ENCODE results near the gene NATD1. TPM values are rescaled to one million over a fixed set of nuclear protein-coding genes. Genes with fewer than 3 reads are reported as not detected.
"Not testable (repeated sequence)": the region's sequence is repeated elsewhere in the genome, so short reads cannot be mapped to it uniquely, and the experiment has no call there.

NATD1 gene
- total RNA-seq, 1 donor from 2014 or later: 15.2 TPM

DNA sequence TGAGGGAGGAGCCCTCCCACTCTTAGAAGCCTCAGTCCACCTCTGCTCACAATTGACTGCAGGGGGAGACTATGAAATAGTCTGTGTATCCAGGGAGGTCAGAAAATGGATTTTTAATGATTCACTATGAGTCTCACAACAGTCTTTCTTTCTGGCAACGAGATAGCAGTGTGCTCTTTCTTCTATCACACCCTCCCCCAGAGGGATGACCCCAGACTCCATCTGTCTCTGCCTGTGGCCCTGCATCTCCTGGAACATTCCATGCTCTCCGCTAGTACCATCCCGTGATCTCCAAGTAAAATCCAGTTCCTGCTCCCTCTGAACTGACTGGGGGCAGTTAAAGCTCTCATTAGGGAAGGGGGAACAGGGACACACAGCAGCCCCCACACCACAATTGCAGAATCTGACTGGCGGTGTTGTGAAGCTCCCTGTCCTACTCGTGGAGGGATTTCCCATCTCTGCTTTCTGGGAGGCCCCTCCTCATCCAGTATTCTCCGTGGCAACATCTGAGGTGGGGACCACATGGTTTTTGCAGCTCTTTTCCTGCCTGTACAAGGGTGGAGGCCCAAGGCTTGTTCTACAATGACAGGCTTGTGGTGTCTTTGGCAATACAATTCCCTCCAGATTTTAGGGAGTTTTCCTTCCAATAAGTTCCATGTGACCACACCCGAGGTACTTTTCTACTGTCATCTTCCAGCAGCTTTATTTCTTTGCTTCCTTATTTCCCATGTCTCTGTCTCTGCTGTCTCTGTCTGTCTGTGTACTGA, 19.4 kb downstream of the NATD1 start:
- DNase-seq (ENCODE audit: low read depth): no peak
- TF ChIP-seq CTCF (IDR thresholded peaks at IDR 0.05; ENCODE audit: insufficient read depth, low read length, poor library complexity, severe bottlenecking): no peak
- H3K4me3 ChIP-seq (ENCODE audit: low read depth, low read length): no peak overlapping the region
- H3K36me3 ChIP-seq (ENCODE audit: control insufficient read depth, insufficient read depth, low read length): no peaks in the 10 kb centered on the region
- H3K27me3 ChIP-seq (ENCODE audit: control insufficient read depth, insufficient read depth, low read length): no peaks in the 10 kb centered on the region

GRCh38 chr17:21232033-21232749, 21.0 kb downstream of the NATD1 start:
- no peak for TF ChIP-seq CTCF (IDR thresholded peaks at IDR 0.05; ENCODE audit: insufficient read depth, low read length, poor library complexity, severe bottlenecking)
- no peak for DNase-seq (ENCODE audit: low read depth)
- no peaks in the 10 kb centered on the region for H3K36me3 ChIP-seq (ENCODE audit: control insufficient read depth, insufficient read depth, low read length)
- no peaks in the 10 kb centered on the region for H3K27me3 ChIP-seq (ENCODE audit: control insufficient read depth, insufficient read depth, low read length)
- H3K4me3 ChIP-seq (ENCODE audit: low read depth, low read length): no peak overlapping the region

- TF ChIP-seq CTCF (IDR thresholded peaks at IDR 0.05; ENCODE audit: insufficient read depth, low read length, poor library complexity, severe bottlenecking): no peak
- no peak for DNase-seq (ENCODE audit: low read depth)
- Histone ChIP-seq H3K36me3 (ENCODE audit: control insufficient read depth, insufficient read depth, low read length) (no peaks in the 10 kb centered on the region), H3K4me3 (ENCODE audit: low read depth, low read length) (no peak overlapping the region), H3K27me3 (ENCODE audit: control insufficient read depth, insufficient read depth, low read length) (no peaks in the 10 kb centered on the region)
Measured at GRCh38 chr17:21231533-21231932, 21.7 kb downstream of the NATD1 start.

GRCh38 chr17:21228845-21229244, 24.4 kb downstream of the NATD1 start:
- no peaks in the 10 kb centered on the region for H3K36me3 ChIP-seq (ENCODE audit: control insufficient read depth, insufficient read depth, low read length)
- DNase-seq (ENCODE audit: low read depth): no peak
- no peak overlapping the region for H3K4me3 ChIP-seq (ENCODE audit: low read depth, low read length)
- no peak for TF ChIP-seq CTCF (IDR thresholded peaks at IDR 0.05; ENCODE audit: insufficient read depth, low read length, poor library complexity, severe bottlenecking)
- H3K27me3 ChIP-seq (ENCODE audit: control insufficient read depth, insufficient read depth, low read length): no peaks in the 10 kb centered on the region

- H3K36me3 ChIP-seq (ENCODE audit: control insufficient read depth, insufficient read depth, low read length): no peaks in the 10 kb centered on the region
- TF ChIP-seq CTCF (IDR thresholded peaks at IDR 0.05; ENCODE audit: insufficient read depth, low read length, poor library complexity, severe bottlenecking): no peak
- no peak overlapping the region for H3K4me3 ChIP-seq (ENCODE audit: low read depth, low read length)
- H3K27me3 ChIP-seq (ENCODE audit: control insufficient read depth, insufficient read depth, low read length): no peaks in the 10 kb centered on the region
- no peak for DNase-seq (ENCODE audit: low read depth)
Measured at GRCh38 chr17:21228111-21228510, 25.1 kb downstream of the NATD1 start.

GRCh38 chr17:21227277-21227676, 25.9 kb downstream of the NATD1 start:
- not testable (repeated sequence) for H3K27me3 ChIP-seq (ENCODE audit: control insufficient read depth, insufficient read depth, low read length); H3K4me3 ChIP-seq (ENCODE audit: low read depth, low read length); DNase-seq (ENCODE audit: low read depth); H3K36me3 ChIP-seq (ENCODE audit: control insufficient read depth, insufficient read depth, low read length)
